Left ventricle myocardium inferior (tissue), 1 donor: ENCODE results near the gene NDUFB11. TPM values are rescaled to one million over a fixed set of nuclear protein-coding genes. Genes with fewer than 3 reads are reported as not detected.

Experiments
- DNase-seq: peaks from one replicate; pipeline ENCODE4 v3.0.0-alpha.2; 2020
- H3K27ac ChIP-seq: fragments of 200-600 bp; replicated peaks from 2 replicates; pipeline ENCODE4 v1.8.0; 2021
- H3K27me3 ChIP-seq: fragments of 200-600 bp; 2 replicates; pipeline ENCODE4 v1.8.0; 2021; ENCODE audit warnings: low read depth
- H3K36me3 ChIP-seq: fragments of 200-600 bp; 2 replicates; pipeline ENCODE4 v1.8.0; 2021
- H3K4me1 ChIP-seq: fragments of 200-600 bp; 2 replicates; pipeline ENCODE4 v1.8.0; 2021
- H3K4me3 ChIP-seq: fragments of 200-600 bp; 2 replicates; pipeline ENCODE4 v1.8.0; 2021; ENCODE audit warnings: mild to moderate bottlenecking, moderate library complexity
- H3K9me3 ChIP-seq: fragments of 200-600 bp; replicated peaks from 2 replicates; pipeline ENCODE4 v1.8.0; 2021
- intact Hi-C: fragments of 100-400 bp; cut with micrococcal nuclease; formaldehyde crosslinking; loops from one replicate; pipeline ENCODE4 v1.11.0; 2022
- total RNA-seq: library from RNA; stranded (reverse); fragmentation: NEBNext Ultra II Directional; extraction: Animal tissue kit (Norgen Biotek cat#: 25700); gene quantifications from one replicate; pipeline ENCODE4 v1.2.1, GENCODE V29; 2021
- TF ChIP-seq, protein P1 (sequence below): fragments of 200-600 bp; IDR thresholded peaks from 2 replicates; pipeline ENCODE4 v1.8.0; 2021; ENCODE audit warnings: antibody characterized with exemption, mild to moderate bottlenecking, borderline replicate concordance
- donor health status: DM: no; HTN: yes; CAD: no; lungs with severe emphysema.

NDUFB11 gene
- total RNA-seq, 1 donor from 2014 or later = 171 TPM

DNA sequence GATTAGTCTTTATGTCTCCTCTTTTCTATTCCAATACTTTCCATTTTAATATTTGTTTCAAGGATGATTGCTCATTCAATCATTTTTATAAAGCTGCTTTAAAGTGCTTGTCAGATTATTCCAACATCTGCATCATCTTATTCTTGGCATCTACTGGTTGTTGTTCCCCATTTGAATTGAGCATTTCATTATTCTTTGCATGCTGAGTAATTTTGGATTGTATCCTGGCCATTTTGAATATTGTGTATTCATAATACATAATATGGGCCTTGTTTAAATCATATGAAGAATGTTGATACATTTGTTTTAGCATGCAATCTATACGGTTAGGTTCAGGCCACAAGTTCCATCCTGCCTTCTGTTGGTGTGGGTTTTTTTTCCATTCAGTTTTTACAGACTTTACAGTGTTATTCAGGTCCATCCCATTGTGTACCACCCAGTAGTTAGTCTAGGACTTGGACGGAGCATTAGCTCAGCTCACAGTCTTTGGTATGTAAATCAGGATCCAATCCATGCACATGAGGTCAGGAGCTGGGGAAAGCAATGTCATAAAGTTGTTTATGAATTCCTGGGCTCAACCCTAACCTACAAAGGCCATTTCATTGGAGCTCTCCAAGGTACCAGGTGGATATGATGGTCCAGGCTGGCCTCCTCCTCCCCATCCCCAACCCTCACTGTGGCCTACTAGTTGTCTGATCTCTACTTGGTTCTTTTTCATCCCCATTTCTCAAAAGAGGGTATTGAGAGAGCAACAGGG, 46.0 kb downstream of the NDUFB11 start:
- DNase-seq = no peak
- Histone ChIP-seq H3K4me3 (no peak overlapping the region), H3K36me3 (no peaks in the 10 kb centered on the region), H3K4me1 (no peaks in the 10 kb centered on the region), H3K27ac (no peak overlapping the region), H3K9me3 (no peaks in the 10 kb centered on the region), H3K27me3 (no peaks in the 10 kb centered on the region)
- intact Hi-C loops = no loop called here
- TF ChIP-seq, protein P1, sequence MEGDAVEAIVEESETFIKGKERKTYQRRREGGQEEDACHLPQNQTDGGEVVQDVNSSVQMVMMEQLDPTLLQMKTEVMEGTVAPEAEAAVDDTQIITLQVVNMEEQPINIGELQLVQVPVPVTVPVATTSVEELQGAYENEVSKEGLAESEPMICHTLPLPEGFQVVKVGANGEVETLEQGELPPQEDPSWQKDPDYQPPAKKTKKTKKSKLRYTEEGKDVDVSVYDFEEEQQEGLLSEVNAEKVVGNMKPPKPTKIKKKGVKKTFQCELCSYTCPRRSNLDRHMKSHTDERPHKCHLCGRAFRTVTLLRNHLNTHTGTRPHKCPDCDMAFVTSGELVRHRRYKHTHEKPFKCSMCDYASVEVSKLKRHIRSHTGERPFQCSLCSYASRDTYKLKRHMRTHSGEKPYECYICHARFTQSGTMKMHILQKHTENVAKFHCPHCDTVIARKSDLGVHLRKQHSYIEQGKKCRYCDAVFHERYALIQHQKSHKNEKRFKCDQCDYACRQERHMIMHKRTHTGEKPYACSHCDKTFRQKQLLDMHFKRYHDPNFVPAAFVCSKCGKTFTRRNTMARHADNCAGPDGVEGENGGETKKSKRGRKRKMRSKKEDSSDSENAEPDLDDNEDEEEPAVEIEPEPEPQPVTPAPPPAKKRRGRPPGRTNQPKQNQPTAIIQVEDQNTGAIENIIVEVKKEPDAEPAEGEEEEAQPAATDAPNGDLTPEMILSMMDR = no peak

DNA sequence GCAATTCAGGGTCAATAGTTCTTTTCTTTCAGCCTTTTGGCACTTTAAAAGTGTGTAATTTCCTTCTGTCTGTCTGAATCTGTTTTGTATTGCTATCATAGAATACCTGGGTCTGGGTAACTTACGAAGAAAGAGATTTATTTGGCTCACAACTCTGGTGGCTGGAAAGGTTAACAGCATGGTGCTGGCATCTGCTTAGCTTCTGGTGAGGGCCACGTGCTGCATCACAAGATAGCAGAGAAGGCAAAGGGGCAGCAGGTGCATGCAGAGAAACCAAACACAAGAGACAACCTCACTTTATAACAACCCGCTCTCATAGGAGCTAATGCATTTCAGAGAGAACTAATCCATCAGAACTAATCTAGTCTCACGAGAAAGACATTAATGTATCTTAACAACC, 47.5 kb downstream of the NDUFB11 start:
- no peak overlapping the region for H3K4me3 ChIP-seq
- intact Hi-C loops = no loop called here
- no peaks in the 10 kb centered on the region for H3K9me3 ChIP-seq
- no peak for DNase-seq
- no peaks in the 10 kb centered on the region for H3K27me3 ChIP-seq
- H3K36me3 ChIP-seq = no peaks in the 10 kb centered on the region
- TF ChIP-seq, protein P1 = no peak
- no peaks in the 10 kb centered on the region for H3K4me1 ChIP-seq
- no peak overlapping the region for H3K27ac ChIP-seq

DNA sequence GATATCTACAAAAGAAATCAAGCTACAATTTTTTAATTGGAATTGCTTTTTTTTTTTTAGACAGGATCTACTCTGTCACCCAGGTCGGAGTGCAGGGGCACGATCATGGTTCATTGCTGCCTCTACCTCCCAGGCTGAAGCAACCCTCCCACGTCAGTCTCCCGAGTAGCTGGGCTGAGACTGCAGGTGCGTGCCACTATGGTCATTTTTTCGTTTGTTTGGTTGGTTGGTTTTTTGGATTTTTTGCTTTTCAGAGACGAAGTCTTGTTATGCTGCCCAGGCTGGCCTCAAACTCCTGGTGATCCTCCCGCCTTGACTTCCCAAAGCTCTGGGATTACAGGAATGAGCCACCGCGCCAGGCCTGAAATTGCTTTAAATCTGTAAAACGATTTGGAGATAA, 50.6 kb downstream of the NDUFB11 start:
- Histone ChIP-seq H3K27ac (no peak overlapping the region), H3K36me3 (no peaks in the 10 kb centered on the region), H3K4me1 (no peaks in the 10 kb centered on the region), H3K27me3 (no peaks in the 10 kb centered on the region), H3K9me3 (no peaks in the 10 kb centered on the region), H3K4me3 (no peak overlapping the region)
- no peak for DNase-seq
- intact Hi-C loops = no loop called here
- TF ChIP-seq, protein P1 = no peak

DNA sequence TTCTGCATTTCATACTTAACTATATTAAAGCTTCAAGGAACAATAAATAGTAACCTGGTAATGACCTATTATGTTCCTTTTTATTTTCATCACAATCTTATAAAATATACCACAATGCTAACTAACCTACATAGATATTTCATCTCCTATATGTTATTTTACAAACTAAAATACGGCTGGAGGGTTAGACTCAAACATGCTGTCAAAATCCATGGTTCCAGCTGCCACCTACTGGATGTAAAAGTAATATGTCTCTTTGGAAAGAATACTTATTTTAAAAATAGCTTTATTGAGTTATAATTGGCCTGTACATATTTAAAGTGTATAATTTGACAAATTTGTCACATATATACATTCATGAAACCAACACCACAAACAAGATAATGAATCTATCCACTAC, 51.3 kb downstream of the NDUFB11 start:
- H3K36me3 ChIP-seq = no peaks in the 10 kb centered on the region
- no peak overlapping the region for H3K27ac ChIP-seq
- no peaks in the 10 kb centered on the region for H3K4me1 ChIP-seq
- DNase-seq = no peak
- H3K4me3 ChIP-seq = no peak overlapping the region
- TF ChIP-seq, protein P1 = peak; percentile 48
- no peaks in the 10 kb centered on the region for H3K27me3 ChIP-seq
- intact Hi-C loops = no loop called here
- no peaks in the 10 kb centered on the region for H3K9me3 ChIP-seq

Other genes starting within 250 kb of the NDUFB11 start
- gene JADE3, start 232.3 kb downstream of the NDUFB11 start, total RNA-seq = 6.3 TPM
- 18.8 TPM for gene RGN, start 66.3 kb downstream of the NDUFB11 start, total RNA-seq
- gene RBM10, start 519 bp upstream of the NDUFB11 start, total RNA-seq = 27.8 TPM
- gene UBA1, start 49.1 kb upstream of the NDUFB11 start, total RNA-seq = 99.8 TPM
- 120 TPM for gene CDK16, start 74.0 kb upstream of the NDUFB11 start, total RNA-seq
- 42.2 TPM for gene USP11, start 88.3 kb upstream of the NDUFB11 start, total RNA-seq
- gene ZNF157, start 225.9 kb upstream of the NDUFB11 start, total RNA-seq = not detected